Natural killer cell (primary cell): ENCODE measurements around the gene ZDHHC16. TPM values are rescaled to one million over a fixed set of nuclear protein-coding genes. Genes with fewer than 3 reads are reported as not detected.

Source experiments
- ATAC-seq, 3 donors: fragments of 150-1000 bp in 2 of 3; fragments of 200-7000 bp in 1 of 3; cut with Tn5 transposase; 1 replicate in 1 of 3; 2 replicates in 2 of 3; pipeline ENCODE4 v1.10.0; 2021; ENCODE audit warnings: mild to moderate bottlenecking in 2 of 3, moderate library complexity in 2 of 3
- DNase-seq, 2 donors: peaks; one replicate each; pipeline versions ENCODE4 v3.0.0 to v3.0.0-alpha.2; 2013 to 2021; ENCODE audit warnings: mixed read lengths in 1 of 2
- H3K27ac ChIP-seq: one replicate; pipeline ENCODE4 v1.5.1; 2013; ENCODE audit warnings: mild to moderate bottlenecking, low read length
- H3K27me3 ChIP-seq: one replicate; pipeline ENCODE4 v1.6.1; 2013; ENCODE audit warnings: low read length; ENCODE audit not compliant: control insufficient read depth, insufficient read depth
- H3K36me3 ChIP-seq: one replicate; pipeline ENCODE4 v1.6.1; 2013; ENCODE audit warnings: low read length; ENCODE audit not compliant: control insufficient read depth, insufficient read depth
- H3K4me1 ChIP-seq: one replicate; pipeline ENCODE4 v1.6.1; 2013; ENCODE audit warnings: low read length; ENCODE audit not compliant: control insufficient read depth, insufficient read depth
- H3K4me3 ChIP-seq: one replicate; pipeline ENCODE4 v1.5.1; 2013; ENCODE audit warnings: low read length
- H3K9me3 ChIP-seq: one replicate; pipeline ENCODE4 v1.6.1; 2013; ENCODE audit warnings: low read length; ENCODE audit not compliant: control insufficient read depth, insufficient read depth
- H3K27ac Mint-ChIP-seq, 2 donors: one replicate each; pipeline ENCODE4 v1.8.0; 2022; ENCODE audit warnings: mild to moderate bottlenecking in 2 of 2, mixed read lengths in 2 of 2, moderate library complexity in 1 of 2
- H3K27me3 Mint-ChIP-seq, 2 donors: one replicate each; pipeline ENCODE4 v1.8.0; 2022; ENCODE audit warnings: low read depth in 2 of 2, mixed read lengths in 2 of 2
- H3K36me3 Mint-ChIP-seq: one replicate; pipeline ENCODE4 v1.8.0; 2022; ENCODE audit warnings: mixed read lengths
- H3K4me1 Mint-ChIP-seq, 2 donors: one replicate each; pipeline ENCODE4 v1.8.0; 2022; ENCODE audit warnings: mixed read lengths in 2 of 2
- H3K4me3 Mint-ChIP-seq: one replicate; pipeline ENCODE4 v1.8.0; 2022; ENCODE audit warnings: mild to moderate bottlenecking, moderate library complexity, mixed read lengths
- H3K9me3 Mint-ChIP-seq, 2 donors: one replicate each; pipeline ENCODE4 v1.8.0; 2022; ENCODE audit warnings: mixed read lengths in 2 of 2
- WGBS: methylation state at CpG from one replicate; pipeline ENCODE4 v1.1.7; 2013; ENCODE audit warnings: missing lambda C conversion rate; ENCODE audit not compliant: insufficient coverage; 5-methylcytosine and 5-hydroxymethylcytosine counted together
- intact Hi-C: fragments of 100-400 bp; cut with micrococcal nuclease; formaldehyde crosslinking; loops from one replicate; pipeline ENCODE4 v1.14.2; 2022
- total RNA-seq, 4 donors: library from RNA; stranded (reverse); fragments of 120-200 nt in 1 of 4; gene quantifications; one replicate each; pipeline versions ENCODE4 v1.2.3 to v1.2.4, GENCODE V29; 2013 to 2022
- TF ChIP-seq, protein P1 (sequence below): fragments of 200-600 bp; IDR thresholded peaks from one replicate; pipeline ENCODE4 v1.8.0; 2022; ENCODE audit warnings: antibody characterized with exemption

ZDHHC16 gene
- total RNA-seq, 3 donors from 2014 or later (not counting 1 experiment from before 2014, with no cell fraction given) = 11.3 to 18.7 (median 12.7) TPM

DNA sequence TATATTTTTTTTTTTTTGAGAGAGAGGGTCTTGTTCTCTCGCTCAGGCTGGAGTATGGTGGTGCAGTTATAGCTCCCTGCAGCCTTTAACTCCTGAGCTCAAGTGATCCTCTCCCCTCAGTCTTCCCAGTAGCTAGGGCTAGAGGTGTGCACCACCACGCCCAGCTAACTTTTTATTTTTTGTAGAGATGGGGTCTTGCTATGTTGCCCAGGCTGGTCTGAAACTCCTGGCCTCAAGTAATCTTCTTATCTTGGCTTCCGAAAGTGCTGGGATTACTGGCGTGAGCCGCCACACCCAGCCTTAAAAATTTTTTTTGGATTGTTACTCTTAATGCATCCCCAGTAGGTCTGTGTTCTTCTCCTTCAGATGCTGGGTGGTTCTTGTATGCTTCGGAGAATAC, 56.9 kb downstream of the ZDHHC16 start:
- intact Hi-C loops = no loop called here
- peaks cover 29 to 30% of the 10 kb centered on the region in 2 donors for H3K27me3 Mint-ChIP-seq
- no peaks in the 10 kb centered on the region for H3K9me3 ChIP-seq
- ATAC-seq (no peak), DNase-seq (no peak)
- no peaks in the 10 kb centered on the region for H3K36me3 Mint-ChIP-seq
- no peak overlapping the region for H3K27ac ChIP-seq
- no peaks in the 10 kb centered on the region for H3K9me3 Mint-ChIP-seq
- peaks cover 7% of the 10 kb centered on the region for H3K4me1 ChIP-seq
- peaks cover 12% of the 10 kb centered on the region for H3K27me3 ChIP-seq
- H3K4me3 ChIP-seq = no peak overlapping the region
- no peak overlapping the region for H3K4me3 Mint-ChIP-seq
- H3K4me1 Mint-ChIP-seq = peaks cover 4 to 6% of the 10 kb centered on the region in 2 donors
- 86% methylated on average over 5 of the region's 6 CpGs for WGBS
- no peak overlapping the region for H3K27ac Mint-ChIP-seq
- TF ChIP-seq, protein P1, sequence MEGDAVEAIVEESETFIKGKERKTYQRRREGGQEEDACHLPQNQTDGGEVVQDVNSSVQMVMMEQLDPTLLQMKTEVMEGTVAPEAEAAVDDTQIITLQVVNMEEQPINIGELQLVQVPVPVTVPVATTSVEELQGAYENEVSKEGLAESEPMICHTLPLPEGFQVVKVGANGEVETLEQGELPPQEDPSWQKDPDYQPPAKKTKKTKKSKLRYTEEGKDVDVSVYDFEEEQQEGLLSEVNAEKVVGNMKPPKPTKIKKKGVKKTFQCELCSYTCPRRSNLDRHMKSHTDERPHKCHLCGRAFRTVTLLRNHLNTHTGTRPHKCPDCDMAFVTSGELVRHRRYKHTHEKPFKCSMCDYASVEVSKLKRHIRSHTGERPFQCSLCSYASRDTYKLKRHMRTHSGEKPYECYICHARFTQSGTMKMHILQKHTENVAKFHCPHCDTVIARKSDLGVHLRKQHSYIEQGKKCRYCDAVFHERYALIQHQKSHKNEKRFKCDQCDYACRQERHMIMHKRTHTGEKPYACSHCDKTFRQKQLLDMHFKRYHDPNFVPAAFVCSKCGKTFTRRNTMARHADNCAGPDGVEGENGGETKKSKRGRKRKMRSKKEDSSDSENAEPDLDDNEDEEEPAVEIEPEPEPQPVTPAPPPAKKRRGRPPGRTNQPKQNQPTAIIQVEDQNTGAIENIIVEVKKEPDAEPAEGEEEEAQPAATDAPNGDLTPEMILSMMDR = no peak
- H3K36me3 ChIP-seq = no peaks in the 10 kb centered on the region

DNA sequence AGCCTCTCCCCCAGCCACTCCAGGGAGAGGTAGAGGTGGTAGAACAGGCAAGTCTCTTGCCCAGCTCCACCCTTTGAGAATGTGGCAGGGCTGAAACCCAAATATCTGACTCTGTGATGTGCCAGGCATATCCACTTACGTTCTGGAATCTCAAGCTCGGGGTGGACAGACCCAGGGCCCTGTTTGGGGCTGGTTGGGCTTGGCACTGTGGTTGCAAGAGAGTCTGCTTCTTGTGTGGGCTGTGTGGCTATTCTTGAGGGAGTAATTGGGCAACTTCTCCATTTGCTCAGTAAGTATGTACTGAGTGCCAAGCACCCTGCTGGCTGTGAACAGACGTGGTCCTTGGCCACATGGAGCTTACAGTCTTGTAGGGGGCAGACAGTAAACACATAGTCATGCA, 57.4 kb downstream of the ZDHHC16 start:
- TF ChIP-seq, protein P1 = no peak
- 70% methylated on average over 2 of the region's 3 CpGs for whole genome bisulfite sequencing
- Histone ChIP-seq H3K27ac (no peak overlapping the region), H3K36me3 (no peaks in the 10 kb centered on the region), H3K4me3 (no peak overlapping the region), H3K27me3 (peaks cover 12% of the 10 kb centered on the region), H3K9me3 (no peaks in the 10 kb centered on the region), H3K4me1 (peaks cover 7% of the 10 kb centered on the region)
- H3K27me3 Mint-ChIP-seq = peaks cover 29 to 30% of the 10 kb centered on the region in 2 donors
- H3K9me3 Mint-ChIP-seq = no peaks in the 10 kb centered on the region
- H3K4me1 Mint-ChIP-seq = peaks cover 0 to 1% of the 10 kb centered on the region in 2 donors
- no peak for DNase-seq
- H3K4me3 Mint-ChIP-seq = no peak overlapping the region
- intact Hi-C loops = no loop called here
- no peak overlapping the region for H3K27ac Mint-ChIP-seq
- H3K36me3 Mint-ChIP-seq = no peaks in the 10 kb centered on the region
- no peak for ATAC-seq

DNA sequence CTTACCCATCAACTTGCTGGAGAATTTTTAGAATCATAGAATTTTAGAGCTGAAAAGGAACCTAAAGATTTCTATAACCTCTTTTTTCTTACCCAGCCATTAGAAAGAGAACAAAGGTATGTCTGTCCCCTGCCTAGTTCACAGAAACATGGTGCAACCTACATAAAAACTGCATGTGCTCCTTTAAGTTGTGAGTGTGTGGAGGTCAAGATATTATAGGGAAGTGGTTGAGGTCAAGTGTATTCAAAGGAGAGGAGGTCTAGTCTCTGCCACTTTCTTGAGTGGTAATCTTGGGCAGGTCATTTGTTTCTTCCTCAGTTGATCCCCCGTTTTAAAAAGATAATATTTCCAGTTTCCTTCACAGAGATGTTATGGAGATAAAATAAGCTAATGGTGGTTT, 59.2 kb downstream of the ZDHHC16 start:
- Histone ChIP-seq H3K4me1 (no peaks in the 10 kb centered on the region), H3K27me3 (peaks cover 5% of the 10 kb centered on the region), H3K4me3 (no peak overlapping the region), H3K36me3 (no peaks in the 10 kb centered on the region), H3K9me3 (no peaks in the 10 kb centered on the region), H3K27ac (no peak overlapping the region)
- no peak overlapping the region for H3K27ac Mint-ChIP-seq
- WGBS = no CpG with 5 or more reads among the region's 1 CpG
- H3K36me3 Mint-ChIP-seq = no peaks in the 10 kb centered on the region
- H3K4me1 Mint-ChIP-seq = no peaks in the 10 kb centered on the region
- H3K9me3 Mint-ChIP-seq = no peaks in the 10 kb centered on the region
- H3K27me3 Mint-ChIP-seq = peaks cover 25 to 26% of the 10 kb centered on the region in 2 donors
- no peak overlapping the region for H3K4me3 Mint-ChIP-seq
- intact Hi-C loops = no loop called here
- no peak for ATAC-seq
- TF ChIP-seq, protein P1 = no peak
- no peak for DNase-seq

DNA sequence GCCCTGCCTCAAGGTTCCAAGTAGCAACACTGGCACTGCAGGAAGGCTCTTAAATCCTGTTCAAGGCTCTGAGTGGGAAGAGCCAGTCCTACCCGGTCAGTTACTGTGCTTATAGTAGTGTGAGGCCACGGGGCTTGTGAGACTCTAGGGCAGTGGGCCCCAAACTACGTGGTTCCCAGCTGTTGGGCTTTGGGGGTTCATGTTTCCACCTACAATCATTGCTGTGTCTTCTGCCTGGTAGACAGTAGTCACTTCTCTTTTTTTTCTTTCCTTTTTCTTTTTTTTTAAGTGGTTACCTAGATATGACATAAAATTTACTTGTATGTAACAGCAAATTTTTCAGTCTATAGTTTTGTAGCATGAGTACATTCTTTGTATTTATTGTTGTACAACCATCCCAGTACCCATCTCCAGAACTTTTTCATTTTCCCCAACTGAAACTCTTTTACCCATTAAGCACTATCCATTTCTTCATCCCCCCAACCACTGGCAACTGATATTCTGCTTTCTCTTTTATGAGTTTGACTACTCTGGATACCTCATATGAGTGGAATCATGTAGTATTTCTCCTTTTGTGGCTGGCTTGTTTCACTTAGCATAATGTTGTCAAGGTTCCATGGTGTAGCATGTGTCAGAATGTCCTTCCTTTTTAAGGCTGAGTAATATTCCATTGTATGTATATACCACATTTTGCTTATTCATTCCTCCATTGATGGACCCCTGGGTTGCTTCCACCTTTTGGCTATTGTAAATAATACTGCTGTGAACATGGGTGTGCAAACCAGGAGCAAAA, 60.4 kb downstream of the ZDHHC16 start:
- no peak overlapping the region for H3K4me3 ChIP-seq
- H3K27ac Mint-ChIP-seq = no peak overlapping the region
- no peaks in the 10 kb centered on the region for H3K9me3 Mint-ChIP-seq
- H3K36me3 ChIP-seq = no peaks in the 10 kb centered on the region
- no peak overlapping the region for H3K4me3 Mint-ChIP-seq
- TF ChIP-seq, protein P1 = no peak
- 61% methylated on average over 3 of the region's 3 CpGs for WGBS
- intact Hi-C loops = no loop called here
- no peaks in the 10 kb centered on the region for H3K4me1 Mint-ChIP-seq
- H3K27ac ChIP-seq = no peak overlapping the region
- DNase-seq (no peak), ATAC-seq (no peak)
- no peaks in the 10 kb centered on the region for H3K27me3 ChIP-seq
- H3K9me3 ChIP-seq = no peaks in the 10 kb centered on the region
- H3K27me3 Mint-ChIP-seq = peaks cover 13 to 17% of the 10 kb centered on the region in 2 donors
- H3K36me3 Mint-ChIP-seq = no peaks in the 10 kb centered on the region
- H3K4me1 ChIP-seq = no peaks in the 10 kb centered on the region
